GM19468 (cell line): Measurements from ENCODE around the gene RPL27A.
"Not testable (repeated sequence)": the region's sequence is repeated elsewhere in the genome, so short reads cannot be mapped to it uniquely, and the experiment has no call there.

ENCODE experiments used
- ATAC-seq: cut with Tn5 transposase; IDR thresholded peaks from one replicate; pipeline ENCODE4 v1.9.1; 2021; ENCODE audit warnings: mild to moderate bottlenecking, moderate library complexity, moderate number of reproducible peaks; ENCODE audit not compliant: unreplicated experiment; ENCODE audit errors: extremely low read depth

The RPL27A gene

DNA sequence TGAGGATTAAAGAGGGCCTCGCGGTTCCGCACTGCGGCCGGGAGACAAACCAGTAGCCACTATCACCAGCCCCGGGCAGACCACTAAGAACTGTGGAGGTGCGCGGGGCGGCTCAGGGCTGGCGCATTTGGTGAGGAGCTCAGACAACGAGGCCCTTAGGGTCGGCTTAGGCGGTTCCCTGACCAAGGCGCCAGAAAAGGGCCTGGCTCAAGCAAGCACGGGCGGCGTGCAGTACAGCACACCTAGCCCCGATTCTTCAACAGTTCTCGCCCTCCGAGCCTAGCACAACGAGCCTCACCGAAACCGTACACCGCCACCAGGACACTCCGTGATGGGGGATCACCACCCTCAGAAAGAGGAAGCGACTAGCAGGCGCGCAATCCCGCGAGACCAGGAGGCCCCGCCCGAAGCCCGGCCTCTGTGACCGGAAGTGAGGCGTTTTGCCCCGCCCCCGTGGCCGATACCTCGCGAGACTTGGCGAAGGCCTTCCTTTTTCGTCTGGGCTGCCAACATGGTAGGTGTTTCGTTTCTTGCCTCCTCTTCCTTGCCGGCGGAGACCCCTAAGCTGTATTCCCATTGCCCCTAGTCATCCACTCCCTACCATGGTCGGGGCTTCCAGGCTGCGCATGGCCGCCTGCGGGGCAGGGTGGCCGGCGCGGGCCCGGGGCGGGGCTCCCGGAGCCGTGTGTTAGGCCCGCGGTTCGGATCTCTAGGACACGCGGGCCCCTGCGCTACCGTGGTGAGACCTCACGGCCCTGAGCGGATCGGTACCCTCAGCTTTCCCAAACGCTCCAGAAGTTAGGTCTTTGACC lies at the start of gene RPL27A, which contains the start of gene TRIM66:
Gene RPL27A (plus strand): TSS at position 490 of the 812 bp plus-strand sequence. CDS start 22 bp downstream, at position 512.
Gene TRIM66 (minus strand): TSS at position 363 of the 812 bp plus-strand sequence. CDS start 10,391 bp downstream, outside the sequence.
- ATAC-seq = peak; percentile 93

DNA sequence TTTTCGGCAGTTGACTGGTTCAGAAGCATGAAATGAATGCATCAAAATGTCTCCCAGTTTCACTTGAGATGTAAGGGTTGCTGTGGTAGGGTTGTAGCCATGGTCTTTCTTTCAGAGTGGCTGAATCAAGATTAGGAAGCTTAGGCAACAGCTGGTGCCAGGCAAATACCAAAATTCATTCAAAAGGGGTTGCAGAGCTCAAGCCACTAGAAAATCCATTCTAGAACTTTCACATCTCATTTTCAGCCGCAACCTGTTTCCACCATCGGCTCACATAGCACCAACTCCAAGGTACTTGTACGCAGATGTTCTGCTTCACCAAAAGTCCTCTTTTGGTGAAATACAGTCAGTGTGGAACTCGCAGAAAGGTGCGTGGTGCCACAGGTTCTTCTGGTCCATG lies 48.1 kb upstream of the RPL27A start:
- ATAC-seq = no peak

DNA sequence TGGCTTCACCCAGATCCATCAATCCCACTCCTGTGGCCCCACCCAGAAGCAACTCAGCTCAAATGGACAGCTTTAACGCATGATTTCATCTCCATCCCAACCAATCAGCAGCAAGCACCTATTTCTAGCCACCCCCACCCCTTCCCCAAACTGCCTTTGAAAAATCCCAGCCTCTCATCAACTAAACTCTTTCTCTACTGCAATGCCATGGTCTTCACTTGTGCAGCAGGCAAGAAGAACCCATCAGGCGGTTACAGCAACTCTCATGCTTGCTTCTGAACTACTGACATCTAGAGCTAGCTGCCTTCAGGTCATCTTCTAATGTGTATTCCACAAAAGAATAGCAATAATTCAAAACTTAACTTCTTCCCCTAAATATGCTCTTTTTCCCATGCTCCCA lies 46.5 kb upstream of the RPL27A start:
- ATAC-seq = no peak

DNA sequence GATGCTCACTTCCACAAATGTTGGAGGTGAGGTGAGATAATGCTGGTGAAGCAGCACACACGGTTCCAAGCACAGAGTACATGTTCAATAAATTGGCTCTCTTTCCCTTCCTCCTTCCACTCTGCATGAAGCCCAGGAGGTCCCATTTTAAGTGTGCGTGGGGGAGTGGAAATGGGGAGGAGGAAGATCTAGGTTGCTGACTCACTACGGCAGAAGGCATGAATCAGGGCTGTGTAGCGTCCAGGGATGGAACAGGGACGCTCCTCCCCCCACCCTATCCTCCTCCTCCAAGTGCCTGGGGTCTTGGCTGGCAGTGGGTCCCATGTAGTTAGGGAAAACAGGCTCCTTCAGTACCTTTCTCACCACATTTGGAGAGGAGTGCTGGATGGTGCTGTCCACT lies 44.3 kb upstream of the RPL27A start:
- ATAC-seq = no peak

DNA sequence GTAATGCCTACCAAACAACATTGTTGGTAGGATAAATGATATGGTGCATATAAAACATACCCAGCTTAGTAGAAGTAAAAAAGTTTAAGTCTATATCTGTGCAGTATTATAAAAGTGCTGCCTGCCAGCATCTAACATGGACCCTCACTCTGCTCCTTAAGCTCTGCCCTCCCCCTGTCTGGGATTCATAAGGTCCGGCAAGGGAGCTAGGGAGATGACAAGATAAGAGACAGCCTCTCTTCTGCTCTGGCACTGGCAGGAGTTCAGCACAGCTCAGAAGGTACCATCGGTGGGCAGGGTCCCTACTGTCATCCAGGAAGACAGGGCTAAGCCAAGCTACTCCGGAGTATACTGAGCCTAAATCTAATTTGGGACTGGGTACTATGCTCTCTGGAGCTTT lies 42.9 kb upstream of the RPL27A start:
- no peak for ATAC-seq

DNA sequence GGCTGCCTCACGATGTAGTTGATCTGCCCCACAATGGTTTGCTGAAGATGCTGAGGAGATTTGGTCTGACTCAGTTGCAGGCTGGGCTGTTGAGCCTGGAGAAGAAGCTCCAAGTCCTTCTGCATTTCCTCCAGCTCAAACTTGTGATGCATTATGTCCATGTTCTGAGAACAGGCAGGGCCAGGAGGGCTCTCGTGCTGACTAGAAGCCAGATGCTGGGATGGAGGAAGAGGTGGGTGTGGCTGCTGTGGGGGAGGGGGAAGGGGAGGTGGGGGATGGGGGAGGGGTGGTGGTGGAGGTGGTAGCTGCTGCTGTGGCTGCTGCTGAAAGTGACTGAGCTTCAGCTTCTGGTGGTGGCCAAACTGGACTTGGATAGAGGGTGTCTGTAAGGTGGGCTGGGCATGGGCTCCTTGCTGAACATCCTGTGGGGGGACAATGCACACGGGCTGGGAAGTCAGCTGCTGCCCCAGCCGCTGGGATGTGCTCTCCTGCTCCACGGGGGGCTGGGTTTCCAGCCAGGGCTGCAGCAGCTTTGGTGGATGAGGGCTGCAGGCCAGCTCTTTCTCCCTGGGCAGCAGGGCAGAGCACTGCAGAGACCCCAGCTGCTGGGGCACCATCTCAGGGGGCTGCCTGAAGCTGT lies 42.2 kb upstream of the RPL27A start:
- no peak for ATAC-seq

DNA sequence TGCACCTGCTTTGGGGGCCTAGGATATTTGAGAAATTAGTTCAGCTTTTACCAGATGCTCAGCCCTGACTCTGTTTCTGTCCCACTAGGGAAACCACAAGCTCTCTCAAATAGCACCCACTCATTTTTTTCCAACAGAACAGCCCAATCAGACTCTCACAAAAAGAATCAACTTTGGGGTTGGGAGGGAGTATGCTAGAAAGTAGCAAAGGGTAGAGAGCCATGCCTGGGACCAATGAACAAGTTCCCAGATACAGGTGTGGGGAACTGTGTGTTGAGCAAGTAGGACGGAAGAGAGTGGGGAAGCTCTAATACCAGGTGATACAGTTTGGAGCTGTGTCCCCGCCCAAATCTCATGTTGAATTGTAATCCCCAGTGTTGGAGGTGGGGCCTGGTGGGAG lies 41.3 kb upstream of the RPL27A start:
- no peak for ATAC-seq

DNA sequence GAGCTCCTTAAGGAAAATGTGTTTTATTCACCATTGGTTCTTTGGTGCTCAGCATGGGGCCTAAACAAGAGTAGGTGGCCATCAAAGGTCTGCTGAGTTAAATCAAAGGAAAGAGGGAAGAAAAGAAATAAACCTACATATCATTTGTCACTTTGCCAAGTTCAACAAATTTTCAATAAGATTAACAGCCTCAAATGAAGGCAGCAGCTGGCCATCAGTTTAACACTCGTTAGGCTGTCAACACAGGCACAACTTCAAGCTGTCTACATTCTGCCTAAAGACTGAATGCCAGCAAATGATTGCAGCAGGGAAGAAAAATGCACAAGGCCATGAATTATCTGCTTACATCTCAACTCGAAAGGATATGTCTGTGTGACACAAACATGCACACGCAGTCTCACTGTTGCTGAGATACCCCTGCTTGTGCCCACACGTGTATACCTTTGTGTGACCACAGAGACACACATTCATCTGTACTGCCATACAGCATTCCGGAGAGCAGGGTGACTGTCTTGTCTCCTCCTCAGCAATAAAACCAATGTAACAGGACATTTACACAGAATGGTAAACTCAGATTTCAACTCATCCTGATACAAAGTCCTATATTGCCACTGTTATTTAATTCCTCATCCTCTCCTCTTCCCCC lies 40.3 kb upstream of the RPL27A start:
- no peak for ATAC-seq

DNA sequence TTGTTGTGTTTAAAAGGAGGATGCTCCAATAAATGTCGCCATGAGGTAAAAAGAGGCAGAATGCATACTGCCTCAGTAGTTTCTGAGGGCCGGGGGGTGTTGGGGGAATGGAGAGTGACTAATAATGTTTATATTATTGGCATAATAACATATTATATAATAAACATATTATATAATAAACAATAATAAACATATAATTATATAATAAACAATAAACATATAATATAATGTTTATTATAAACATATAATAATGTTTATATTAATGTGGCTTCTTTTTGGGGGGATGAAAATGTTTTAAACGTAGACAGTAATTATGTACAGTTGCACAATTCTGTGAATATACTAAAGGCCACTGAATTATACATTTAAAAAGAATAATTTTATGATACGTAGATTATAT lies 35.7 kb upstream of the RPL27A start:
- ATAC-seq = no peak

DNA sequence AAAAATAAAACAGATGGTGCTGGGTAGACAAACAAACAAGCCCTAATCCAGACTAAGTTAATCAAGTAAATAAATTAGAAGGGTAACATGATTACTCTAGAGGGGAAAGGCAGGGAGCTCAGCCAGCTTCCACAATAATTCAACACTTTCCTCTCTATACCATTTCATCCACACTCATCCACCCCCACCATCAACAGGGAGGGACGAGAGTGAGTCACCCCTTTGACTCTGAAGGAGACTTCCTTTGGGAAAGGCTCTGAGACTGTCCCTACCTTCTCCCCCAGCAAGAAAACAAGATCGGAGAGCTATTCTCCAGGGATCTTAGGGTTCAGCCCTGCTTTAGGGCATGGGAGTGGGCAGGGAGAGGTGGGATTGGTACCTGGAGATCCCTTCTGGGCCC lies 33.2 kb upstream of the RPL27A start:
- ATAC-seq = no peak

DNA sequence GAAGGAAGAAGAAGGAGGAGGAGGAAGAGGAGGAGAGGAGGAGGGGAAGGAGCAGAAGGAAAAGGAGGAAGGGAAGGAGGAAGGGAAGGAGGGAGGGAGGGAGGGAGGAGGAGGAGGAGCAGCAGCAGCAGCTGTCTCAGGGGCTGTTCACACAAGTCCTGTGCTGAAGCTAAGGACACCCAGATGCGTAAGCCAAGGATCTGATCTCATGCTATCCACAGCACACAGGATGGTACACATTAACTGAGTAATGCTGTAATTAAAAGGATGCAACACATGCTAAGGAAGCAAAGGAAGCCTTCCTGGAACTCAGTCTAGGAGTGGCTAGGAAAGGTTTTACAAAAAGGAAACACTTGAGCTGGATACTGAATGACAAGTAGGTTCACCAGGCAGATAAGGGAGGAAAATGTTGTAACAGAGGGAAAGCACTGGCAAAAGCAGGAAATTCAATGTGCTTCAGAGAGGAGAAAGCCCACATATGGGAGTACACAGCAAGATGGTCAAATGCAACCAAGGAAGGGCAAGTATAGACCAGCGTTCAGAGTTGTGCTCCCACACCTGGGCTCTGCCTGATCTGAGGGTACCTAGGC lies 32.1 kb upstream of the RPL27A start:
- no peak for ATAC-seq

DNA sequence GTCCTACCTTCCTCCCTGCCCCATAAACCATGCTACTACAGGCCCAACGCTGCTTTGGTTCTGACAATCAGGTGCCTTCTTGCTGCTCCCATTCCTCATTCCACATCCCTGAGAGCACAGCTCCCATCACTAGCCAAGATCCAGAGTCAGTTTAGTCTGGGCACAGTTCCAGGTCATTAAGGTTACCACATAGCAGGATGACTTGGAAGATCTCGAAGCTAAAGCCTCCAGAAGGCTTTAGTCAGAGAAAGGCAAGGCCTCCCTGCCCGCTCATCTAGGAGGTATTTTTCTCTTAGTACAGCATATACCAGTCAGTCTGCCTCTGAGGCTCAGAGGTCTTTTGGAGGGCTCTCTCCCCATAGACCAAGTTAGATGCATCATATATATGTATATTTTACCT lies 30.5 kb upstream of the RPL27A start:
- ATAC-seq = no peak

DNA sequence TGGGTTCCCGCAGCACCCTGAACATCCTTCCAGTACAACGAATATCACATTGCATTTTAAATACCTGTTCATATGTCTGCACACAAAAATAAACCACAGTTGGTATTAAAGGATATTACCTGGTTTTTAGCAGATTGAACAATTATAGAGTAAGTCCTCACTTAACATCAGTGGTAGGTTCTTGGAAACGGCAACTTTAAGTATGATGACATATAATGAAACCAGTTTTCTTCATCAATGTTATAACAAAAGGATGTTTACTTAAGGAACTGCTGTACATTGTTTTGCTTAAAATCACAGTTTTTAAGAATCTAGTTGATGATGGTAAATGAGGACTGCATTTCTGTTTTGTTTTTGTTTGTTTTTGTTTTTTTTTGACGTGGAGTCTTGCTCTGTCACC lies 28.1 kb upstream of the RPL27A start:
- ATAC-seq = no peak

DNA sequence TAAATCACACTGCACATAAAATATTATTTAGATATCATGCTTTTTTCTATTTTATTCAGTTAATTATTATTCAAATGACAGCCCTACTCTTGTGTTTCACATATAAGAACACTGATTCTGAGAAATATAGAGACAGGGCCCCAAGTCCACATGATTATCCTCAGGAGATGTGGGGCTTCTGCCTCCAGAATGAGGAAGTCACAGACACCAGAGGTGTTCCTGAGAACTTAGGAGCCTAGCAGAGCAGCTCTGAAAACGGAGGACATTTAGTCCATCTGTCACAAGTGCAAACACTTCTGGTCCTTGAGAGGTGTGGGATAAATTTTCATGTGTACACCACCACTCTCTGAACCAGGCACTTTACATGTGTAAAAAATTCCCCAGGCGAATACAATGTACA lies 26.3 kb upstream of the RPL27A start:
- ATAC-seq = no peak

DNA sequence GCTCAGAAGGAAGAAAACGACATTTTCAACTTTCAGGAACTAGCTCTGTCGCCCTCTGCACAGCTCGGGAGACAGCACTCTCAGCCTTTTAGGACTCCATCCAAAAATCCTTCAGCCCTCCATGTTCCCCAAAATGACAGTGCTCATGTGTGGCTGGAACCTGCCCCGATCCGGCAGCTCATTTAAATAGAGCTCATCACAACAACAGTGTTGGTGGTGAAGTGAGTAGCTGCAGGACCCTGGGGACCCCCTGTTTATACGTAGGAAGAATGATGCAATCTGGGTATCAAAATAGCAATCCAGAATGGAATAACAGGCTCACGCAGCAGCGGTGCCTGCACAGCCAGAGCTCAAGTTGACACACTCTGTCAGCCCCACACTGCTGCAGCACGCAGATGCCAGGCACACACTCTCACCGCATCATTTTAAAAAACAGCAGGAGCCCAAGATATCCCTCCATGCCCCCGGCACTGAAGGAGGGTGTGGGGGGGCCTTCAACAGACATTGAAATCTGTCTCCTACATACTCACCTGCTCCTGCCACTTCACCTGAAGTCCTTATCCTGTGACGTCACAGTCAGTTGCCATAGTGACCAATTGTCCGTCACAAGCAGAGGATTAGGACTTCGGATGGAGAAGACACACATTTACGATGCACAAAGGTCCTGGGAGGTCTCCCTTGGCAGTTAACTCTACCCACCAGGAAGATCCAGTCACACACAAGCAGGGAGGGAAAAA lies 24.1 kb upstream of the RPL27A start:
- no peak for ATAC-seq

DNA sequence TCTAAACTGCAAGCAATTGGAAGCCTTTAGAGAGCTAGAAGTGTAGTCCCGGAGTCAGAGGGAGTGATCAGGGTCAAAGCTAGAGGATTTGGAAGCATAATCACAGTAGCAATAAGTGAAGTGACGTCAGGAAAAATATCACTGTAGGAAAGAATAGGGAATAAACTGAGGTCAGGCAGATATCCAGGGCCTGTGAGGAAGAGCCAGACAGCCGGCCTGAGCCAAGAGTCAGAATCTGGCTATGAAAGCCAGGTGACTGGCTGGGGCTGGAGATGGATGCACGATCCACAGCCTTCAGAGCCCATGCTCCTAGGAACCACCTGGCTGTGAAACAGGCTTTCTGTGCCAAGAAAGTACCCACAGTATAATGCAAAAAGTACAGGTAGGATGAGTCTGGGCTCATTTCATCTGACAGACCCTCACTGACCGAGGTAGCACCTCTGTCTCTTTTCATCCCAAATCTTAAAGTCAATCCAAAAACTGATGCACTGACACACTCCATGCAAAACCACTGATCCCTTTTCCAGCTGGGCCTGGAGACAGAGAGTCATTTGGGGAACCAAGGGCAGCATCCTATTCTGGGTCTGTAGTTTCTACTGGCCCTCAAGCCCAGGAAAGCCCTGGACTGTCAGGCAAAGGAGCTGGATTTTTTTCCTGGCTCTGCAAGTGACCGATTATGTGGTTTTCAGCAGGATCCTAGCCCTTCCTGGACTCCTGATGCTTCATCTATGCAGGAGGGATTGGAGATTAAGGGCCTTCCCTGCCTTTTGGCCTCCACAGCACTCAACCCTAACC lies 21.4 kb upstream of the RPL27A start:
- no peak for ATAC-seq

DNA sequence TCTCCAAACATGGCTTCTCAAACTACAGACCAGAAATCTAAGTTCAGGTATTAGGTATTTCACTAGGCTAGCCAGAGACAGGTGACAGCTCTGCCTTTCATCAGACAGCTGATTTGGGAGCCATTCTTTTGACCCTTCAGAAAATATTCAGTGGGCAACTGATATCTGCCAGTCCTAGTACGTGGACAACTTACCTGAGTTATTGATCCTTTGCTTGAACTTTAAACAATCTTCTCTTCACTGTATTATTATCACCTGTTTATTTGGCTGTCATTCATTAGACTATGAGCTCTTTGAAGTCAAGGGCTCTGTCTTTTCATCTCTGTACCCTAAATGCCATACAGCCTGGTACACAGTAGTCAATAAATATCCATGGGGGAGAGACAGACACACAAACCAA lies 17.4 kb upstream of the RPL27A start:
- ATAC-seq = no peak

DNA sequence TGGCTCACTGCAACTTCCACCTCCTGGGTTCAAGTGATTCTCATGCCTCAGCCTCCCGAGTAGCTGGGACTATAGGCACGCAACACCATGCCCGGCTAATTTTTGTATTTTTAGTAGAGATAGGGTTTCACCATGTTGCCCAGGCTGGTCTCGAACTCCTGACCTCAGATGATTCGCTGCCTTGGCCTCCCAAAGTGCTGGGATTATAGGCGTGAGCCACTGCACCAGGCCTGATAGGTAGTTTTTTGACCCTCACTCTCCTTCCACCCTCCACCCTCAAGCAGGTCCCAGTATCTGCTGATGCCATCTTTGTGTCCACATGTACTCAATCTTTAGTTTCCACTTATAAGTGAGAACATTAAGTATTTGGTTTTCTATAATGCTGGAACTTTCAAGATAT lies 12.5 kb upstream of the RPL27A start:
- not testable (repeated sequence) for ATAC-seq

DNA sequence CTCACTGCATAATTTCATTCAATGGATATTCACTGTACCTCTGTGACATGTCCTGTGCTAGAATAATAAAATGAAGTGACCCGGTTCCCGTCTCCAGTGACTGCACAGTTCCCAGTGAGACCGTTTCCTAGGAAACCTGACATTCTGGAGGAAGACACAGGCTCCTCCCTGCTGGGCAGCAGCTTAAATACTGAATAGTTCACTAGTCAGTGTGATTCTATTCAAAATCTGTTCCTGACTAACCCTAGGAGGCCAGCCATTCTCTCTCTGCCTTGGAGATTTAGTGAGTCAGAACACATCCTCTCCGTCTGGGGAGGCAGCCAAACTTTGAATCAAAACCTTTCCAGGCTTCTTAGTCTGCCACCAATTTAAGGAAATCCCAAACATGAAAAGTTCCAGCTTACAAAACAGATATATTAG lies 11.4 kb upstream of the RPL27A start:
- no peak for ATAC-seq
